HEK293 (cell line): ENCODE data around the gene WNT7B.

Experiments used
- CTCF ChIA-PET: fragments of 350-600 bp; formaldehyde crosslinking; extraction: SDS; loops from one replicate; lab custom pipeline; 2021; ENCODE audit warnings: antibody characterized with exemption; lab: Yijun Ruan, JAX
- POLR2A ChIA-PET: fragments of 300-600 bp; formaldehyde crosslinking; extraction: SDS; loops from one replicate; lab custom pipeline; 2020; ENCODE audit warnings: antibody characterized with exemption, inconsistent platforms; lab: Yijun Ruan, JAX
- H3K27ac ChIP-seq: fragments of 200-500 bp; sonication (Bioruptor generic); 2 replicates; pipeline ENCODE4 v1.5.1; 2014; ENCODE audit warnings: low read depth, low read length, control low read depth, inconsistent platforms; ENCODE audit errors: extremely low read depth
- H3K36me3 ChIP-seq, 2 experiments: fragments of 200-500 bp in 1 of 2; sonication (Bioruptor generic) in 1 of 2; 1 replicate in 1 of 2; 2 replicates in 1 of 2; pipeline ENCODE4 v1.5.1; 2014 to 2017; ENCODE audit warnings: inconsistent platforms in 2 of 2, low read length in 2 of 2; ENCODE audit not compliant: control insufficient read depth in 2 of 2, insufficient read depth in 1 of 2
- H3K4me1 ChIP-seq: fragments of 200-500 bp; sonication (Bioruptor generic); 2 replicates; pipeline ENCODE4 v1.5.1; 2014; ENCODE audit warnings: mild to moderate bottlenecking, low read length, inconsistent platforms; ENCODE audit not compliant: control insufficient read depth, insufficient read depth
- H3K4me3 ChIP-seq: 2 replicates; pipeline ENCODE4 v1.5.1; 2011; ENCODE audit warnings: low read depth, mild to moderate bottlenecking, control low read depth, low read length, moderate library complexity
- H3K9me3 ChIP-seq: fragments of 200-500 bp; sonication (Bioruptor generic); 2 replicates; pipeline ENCODE4 v1.5.1; 2014; ENCODE audit warnings: low read depth, low read length, inconsistent platforms; ENCODE audit not compliant: control insufficient read depth, insufficient read depth
- GLI2 ChIP-seq: fragments of 450-650 bp; formaldehyde crosslinking; IDR thresholded peaks from 2 replicates; pipeline ENCODE4; 2017; ENCODE audit warnings: missing biosample characterization, missing genetic modification characterization, low read depth, borderline replicate concordance
- GLIS2 ChIP-seq: fragments of 450-650 bp; formaldehyde crosslinking; IDR thresholded peaks from 2 replicates; pipeline ENCODE4 v1.5.1; 2016; ENCODE audit warnings: missing biosample characterization, missing genetic modification characterization
- KLF8 ChIP-seq: fragments of 450-650 bp; formaldehyde crosslinking; IDR thresholded peaks from 2 replicates; pipeline ENCODE4 v1.5.1; 2016; ENCODE audit warnings: missing biosample characterization, missing genetic modification characterization
- SETDB1 ChIP-seq: IDR thresholded peaks from one replicate; pipeline ENCODE4 v1.6.1; 2017; ENCODE audit warnings: mild to moderate bottlenecking, low read length, moderate library complexity, mixed read lengths; ENCODE audit not compliant: insufficient read length
- SP7 ChIP-seq: fragments of 450-650 bp; formaldehyde crosslinking; IDR thresholded peaks from 2 replicates; pipeline ENCODE4 v1.5.1; 2016; ENCODE audit warnings: missing biosample characterization, missing genetic modification characterization
- ZNF148 ChIP-seq: fragments of 450-650 bp; formaldehyde crosslinking; IDR thresholded peaks from 2 replicates; pipeline ENCODE4 v1.5.0; 2017; ENCODE audit warnings: missing biosample characterization, missing genetic modification characterization, borderline replicate concordance
- ZNF169 ChIP-seq: fragments of 450-650 bp; formaldehyde crosslinking; IDR thresholded peaks from 2 replicates; pipeline ENCODE4 v1.5.1; 2016; ENCODE audit warnings: missing biosample characterization, missing genetic modification characterization
- ZNF518A ChIP-seq: fragments of 450-650 bp; formaldehyde crosslinking; conservative IDR thresholded peaks from 2 replicates; pipeline ENCODE4 v1.5.1; 2016; ENCODE audit warnings: low read depth, missing biosample characterization, missing genetic modification characterization
- ZNF558 ChIP-seq: fragments of 450-650 bp; formaldehyde crosslinking; IDR thresholded peaks from 2 replicates; pipeline ENCODE4 v1.5.1; 2016; ENCODE audit warnings: missing biosample characterization, missing genetic modification characterization
- ZNF600 ChIP-seq: fragments of 450-650 bp; formaldehyde crosslinking; IDR thresholded peaks from 2 replicates; pipeline ENCODE4 v1.5.1; 2016; ENCODE audit warnings: missing biosample characterization, missing genetic modification characterization
- ZSCAN4 ChIP-seq: fragments of 450-650 bp; formaldehyde crosslinking; IDR thresholded peaks from 2 replicates; pipeline ENCODE4 v1.5.1; 2017; ENCODE audit warnings: missing biosample characterization, missing genetic modification characterization

Gene WNT7B

GRCh38 chr22:45872659-45873263 is 104.2 kb downstream of the WNT7B start:
- TF ChIP-seq ZNF169 (no peak), GLIS2 (tag by site-specific recombination) (no peak), ZNF600 (tag by site-specific recombination) (no peak), ZNF558 (tag by site-specific recombination) (peak; percentile 93), ZNF148 (no peak), SP7 (tag by site-specific recombination) (no peak), ZSCAN4 (tag by site-specific recombination) (no peak), SETDB1 (peak; percentile 48), KLF8 (tag by site-specific recombination) (no peak)
- TF ChIP-seq, all 188 proteins: peak for 2
- no peak overlapping the region for H3K4me3 ChIP-seq
- ChIA-PET POLR2A (no interaction called here), CTCF (interaction anchor here (7.8 kb wide), 1 partner anchor 9 kb away, joined by 68 read pairs; no protein-coding TSS in a partner anchor)
- H3K9me3 ChIP-seq = peaks cover 2% of the 10 kb centered on the region
- H3K36me3 ChIP-seq = no peaks in the 10 kb centered on the region
- H3K27ac ChIP-seq = no peak overlapping the region
- H3K4me1 ChIP-seq = no peaks in the 10 kb centered on the region

GRCh38 chr22:45871721-45872120 is 105.2 kb downstream of the WNT7B start:
- TF ChIP-seq GLI2 (tag by site-specific recombination) (no peak), ZNF518A (tag by site-specific recombination) (no peak)
- ChIA-PET CTCF (interaction anchor here (7.8 kb wide), 1 partner anchor 8 kb away, joined by 68 read pairs; no protein-coding TSS in a partner anchor), POLR2A (no interaction called here)
- Histone ChIP-seq H3K27ac (no peak overlapping the region), H3K9me3 (peaks cover 2% of the 10 kb centered on the region), H3K36me3 (no peaks in the 10 kb centered on the region), H3K4me3 (no peak overlapping the region), H3K4me1 (no peaks in the 10 kb centered on the region)
